C1 segment of cervical spinal cord (tissue), 14 donors: Measurements from ENCODE around the gene SNTN.

Experiments used
- DNase-seq, 14 donors: peaks; one replicate each; lab custom pipeline; 2025; lab: John Stamatoyannopoulos, UW

Gene SNTN

DNA sequence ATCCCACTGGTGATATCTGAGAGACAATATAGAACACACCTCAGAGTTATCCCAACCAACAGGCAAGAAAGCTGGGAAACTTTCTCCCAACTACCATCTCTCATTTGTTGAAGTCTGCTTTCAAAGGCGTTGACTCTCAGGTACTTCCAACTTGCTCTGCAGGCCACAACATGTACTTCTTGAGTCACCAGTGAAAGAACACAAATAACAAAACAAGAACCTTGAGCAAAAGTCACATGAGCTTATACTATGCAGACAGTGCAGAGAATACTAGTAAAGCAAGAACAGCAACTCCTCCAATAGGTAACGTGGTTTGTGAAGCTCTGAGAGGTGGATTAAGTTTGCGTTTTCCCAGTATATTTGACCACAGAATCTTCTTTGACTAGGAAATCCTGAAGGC, 20.6 kb downstream of the SNTN start:
- no peak for DNase-seq

DNA sequence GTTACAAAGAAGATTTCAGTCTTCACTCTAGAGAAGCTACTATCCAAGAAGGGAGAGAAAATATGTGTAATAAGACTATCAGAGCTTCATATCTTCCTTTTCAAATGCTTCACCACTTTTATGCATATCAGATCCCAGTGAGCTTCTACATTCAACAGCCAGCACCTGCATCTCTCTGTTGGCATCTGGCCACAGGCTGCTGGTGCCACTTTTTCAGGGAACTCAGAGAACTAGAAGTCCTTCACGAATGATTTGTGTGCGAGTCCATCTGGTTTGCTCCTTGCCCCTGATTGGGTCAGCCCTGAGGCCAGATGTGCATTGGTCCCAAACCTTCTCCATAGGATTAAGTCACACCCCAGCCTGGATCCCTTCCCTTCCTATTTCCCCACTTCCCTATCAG, 22.1 kb downstream of the SNTN start:
- no peak for DNase-seq

DNA sequence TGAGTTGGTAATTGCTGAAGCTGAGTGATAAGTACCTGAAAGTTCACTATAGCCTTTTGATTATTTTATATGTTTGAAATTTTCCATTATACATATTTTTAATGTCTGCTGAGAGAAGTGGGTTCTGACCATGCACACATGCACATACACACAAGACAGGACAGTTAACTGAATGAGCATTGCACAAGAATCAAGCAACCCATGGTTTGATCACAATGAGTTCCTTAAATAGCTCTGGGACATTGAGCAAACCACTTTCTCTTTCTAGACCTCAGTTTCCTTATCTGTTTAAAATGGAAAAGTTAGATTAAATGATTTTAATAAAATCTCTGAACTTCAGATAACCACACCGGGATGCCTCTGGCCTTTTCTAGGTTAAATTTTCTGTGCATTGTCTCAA, 26.7 kb downstream of the SNTN start:
- no peak for DNase-seq

DNA sequence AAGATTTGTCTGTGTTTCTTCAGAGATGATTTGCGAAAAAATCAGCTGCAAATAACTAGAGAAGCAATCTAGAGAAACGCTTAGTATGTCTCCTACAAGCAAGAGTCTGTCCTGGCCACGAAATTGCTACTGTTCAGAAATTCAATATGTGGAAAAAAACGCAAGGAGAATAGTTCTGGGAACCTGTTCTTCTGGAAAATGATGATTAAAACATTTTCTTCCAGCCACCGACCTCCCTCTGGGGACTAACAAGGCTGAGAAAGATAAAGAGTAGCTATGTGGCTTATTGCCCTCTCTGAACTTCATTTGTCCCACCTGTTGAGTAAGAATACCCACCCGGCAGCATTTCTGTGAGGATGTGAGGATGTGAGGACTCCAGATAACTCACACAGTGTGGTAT, 31.6 kb downstream of the SNTN start:
- DNase-seq = no peak

DNA sequence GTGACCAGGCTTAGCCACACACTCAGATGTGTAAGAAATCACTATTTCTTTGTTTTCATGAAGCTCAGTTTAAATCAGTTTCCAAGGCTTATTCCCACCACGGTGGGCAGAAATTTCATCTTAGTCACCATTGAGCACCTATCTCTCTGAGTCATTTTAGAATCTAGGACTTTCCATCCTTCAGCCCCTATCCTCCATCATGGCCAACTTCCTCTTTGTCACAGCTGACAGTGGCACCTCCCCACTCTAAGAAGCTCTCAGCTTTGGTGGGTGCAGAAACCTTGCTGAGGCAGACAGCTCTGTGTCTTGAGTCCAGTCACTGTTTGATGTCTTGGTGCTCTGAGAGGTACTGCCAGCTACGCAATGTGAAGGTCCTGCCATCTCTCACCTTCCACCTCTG, 32.9 kb downstream of the SNTN start:
- no peak for DNase-seq

DNA sequence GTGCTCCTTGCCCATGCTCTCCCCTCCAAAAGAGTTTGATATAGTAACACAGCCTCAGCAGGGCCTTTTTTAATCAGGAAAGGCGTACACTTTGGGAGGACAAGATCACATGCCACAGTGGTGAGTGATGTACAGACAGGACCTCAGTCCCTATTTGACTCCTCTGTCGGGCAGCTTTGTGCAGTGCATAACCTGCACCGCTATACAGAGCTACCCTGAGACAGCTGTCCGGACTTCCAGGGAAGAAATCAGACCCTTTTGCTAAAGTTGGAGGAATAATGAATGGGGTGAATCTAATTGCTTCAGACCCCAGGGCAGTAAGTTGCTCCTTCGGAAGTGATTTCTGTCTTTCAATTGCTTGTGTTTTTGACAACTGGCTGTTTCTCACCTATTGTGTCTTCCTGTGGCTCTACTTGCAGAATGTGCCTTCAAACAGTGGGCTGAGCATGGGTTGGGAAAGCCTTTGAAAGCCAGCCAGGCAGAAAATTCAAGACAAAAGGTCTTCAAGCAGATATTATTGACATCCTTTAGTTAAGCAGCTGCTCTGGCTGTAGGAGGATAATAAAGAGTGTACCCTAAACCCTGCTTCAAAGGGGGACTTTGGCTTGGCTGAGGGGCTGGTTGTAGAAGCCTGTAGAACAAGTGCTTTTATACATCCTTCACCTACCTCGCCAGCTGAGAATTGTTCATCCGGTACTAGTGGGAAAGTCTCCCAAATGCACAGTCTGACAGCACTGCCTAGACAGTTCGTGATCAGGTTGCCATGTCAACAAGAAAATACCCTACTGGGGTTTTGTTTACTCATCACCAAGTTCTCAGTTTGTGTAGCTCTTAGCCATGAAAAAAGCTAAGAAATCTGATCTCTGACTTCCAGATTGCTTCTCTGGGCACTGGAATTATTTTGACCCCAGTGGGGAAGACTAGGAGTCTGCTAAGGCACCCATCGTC, 35.1 kb downstream of the SNTN start:
- DNase-seq = no peak

DNA sequence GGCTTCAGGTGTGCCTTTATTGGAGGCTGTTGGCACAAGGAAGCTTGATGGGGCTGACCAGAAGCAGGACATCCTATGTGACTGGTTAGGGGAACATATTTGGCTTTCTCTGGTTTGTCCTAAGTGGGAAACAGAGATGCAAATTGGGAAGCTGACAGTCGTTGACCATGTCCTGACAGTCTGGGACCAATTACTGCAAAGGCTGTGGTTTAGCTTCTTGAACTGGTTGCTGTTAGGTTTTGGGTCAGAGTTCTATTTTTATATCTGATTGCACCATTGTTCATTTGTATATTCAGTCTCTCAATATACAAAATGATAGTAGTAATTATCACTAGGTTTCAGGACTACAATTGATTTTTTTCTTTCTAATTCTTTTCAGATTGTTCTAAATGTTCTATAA, 36.8 kb downstream of the SNTN start:
- DNase-seq = no peak

DNA sequence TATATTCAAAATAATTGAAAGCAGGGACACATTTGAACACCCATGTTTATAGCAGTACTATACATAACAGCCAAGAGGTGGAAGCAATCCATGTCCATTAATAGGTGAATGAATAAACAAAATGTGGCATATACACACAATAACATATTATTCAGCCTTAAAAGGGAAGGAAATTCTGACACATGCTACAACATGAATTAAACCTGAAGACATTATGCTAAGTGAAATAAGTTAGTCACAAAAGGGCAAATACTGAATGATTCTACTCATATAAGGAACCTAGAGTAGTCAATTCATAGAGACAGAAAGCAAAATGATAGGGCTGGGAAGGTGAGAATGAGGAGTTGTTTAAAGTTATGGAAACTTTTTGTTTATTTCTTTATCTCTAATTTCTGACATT, 40.9 kb downstream of the SNTN start:
- DNase-seq = no peak

DNA sequence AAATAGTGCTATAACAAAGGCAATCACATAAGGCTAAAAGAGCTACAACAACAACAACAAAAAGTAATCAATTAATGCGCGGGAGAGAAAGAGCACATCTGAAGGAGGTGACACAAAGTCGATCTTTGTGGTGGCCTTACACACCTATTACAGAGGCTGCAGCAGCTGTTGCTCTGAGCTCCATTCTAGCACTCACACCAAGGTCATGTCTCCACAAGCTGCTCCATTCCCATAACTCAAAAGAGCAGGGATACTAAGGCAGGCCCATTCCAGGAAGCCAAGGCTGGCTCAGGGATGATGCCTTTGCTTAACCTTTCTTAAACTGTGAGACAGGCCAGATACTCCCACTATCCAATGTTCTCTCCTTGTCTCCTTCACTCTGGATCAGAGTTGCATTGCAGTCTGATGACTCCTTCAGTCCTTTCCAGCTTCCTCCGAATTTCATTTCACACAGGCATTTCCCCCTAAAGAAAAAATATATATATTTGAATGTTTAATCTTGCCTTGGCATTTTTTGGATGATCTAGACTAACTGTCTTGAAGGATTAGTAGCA, 52.7 kb downstream of the SNTN start:
- DNase-seq = no peak

DNA sequence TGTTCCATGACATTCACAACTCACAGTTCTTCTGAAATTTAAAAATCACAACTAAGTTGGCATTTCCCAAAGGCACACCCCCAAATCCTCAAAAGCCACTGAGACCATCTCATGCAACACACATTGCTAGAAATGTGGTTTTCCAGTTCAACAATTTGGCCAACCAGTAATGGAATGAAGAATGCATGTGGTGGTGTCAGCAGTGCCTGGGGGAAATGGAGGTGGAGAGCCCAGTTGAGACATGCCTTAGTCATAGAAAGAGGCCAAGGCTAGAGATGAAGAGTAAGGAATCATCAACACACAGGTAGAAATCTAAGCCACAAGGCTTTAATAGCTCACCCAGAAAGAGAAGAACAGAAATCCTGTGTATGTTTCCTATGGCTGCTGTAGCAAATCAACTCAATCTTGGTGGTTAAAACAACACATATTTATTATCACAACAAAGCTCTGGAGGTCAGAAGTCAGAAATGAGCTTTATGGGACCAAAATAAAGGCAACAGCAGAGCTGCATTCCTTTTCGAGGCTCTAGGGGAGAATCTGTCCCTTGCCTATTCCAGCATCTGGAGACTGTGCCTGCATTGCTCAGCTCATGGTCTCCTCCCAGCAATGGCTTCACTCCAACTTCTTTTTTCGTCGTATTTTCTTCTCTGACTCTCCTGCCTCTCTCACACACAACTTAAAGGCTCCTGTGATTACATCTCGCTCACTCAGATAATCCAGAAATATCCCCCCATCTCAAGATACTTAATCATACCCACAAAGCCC, 54.0 kb downstream of the SNTN start:
- DNase-seq = peak in 1 of 14 donors; percentile 0

DNA sequence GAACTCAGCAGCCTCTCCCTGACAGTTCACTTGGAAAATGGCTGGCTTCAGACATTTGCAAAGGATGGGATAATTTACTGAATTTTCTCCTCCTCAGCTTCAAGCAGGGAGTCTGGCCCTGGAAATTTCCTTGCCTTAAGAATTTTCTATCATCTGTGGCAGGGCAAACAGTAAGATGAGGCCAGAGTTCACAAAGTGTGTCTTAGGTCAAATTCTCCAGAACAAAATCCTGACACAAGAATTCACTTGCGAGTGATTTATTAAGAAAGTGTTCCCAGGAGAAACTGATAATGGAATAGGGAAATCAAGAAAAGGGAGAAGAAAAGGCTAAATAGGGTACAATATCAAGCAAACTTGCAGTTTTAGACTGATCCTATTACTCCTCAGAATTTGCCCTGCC, 55.3 kb downstream of the SNTN start:
- no peak for DNase-seq

DNA sequence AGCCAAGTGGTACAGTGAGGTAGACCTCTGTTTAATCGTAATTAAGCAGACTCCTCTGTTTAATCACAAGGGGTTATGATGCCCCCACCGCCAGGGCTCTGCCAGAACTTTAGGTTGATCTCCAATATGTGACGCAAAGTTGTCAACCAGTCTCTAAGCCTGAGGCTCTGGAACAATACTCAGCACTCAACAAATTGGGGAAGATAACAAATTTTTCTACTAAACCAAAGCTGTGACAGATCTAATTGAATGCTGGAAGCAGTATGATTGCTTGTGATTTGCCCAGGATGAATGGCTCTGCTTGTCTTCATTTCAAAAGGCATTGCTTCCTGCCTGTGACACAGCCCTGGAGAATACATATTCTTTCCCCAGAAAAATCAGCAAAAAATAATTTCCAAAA, 57.1 kb downstream of the SNTN start:
- no peak for DNase-seq
